Activated T-cell treated with anti-CD3 and anti-CD28 coated beads for 24 hours (primary cell): ENCODE data around the gene MINDY4B.
A peak's percentile ranks its signal among the peaks of the same experiment; 100 is the strongest.

ENCODE experiments used
- DNase-seq: peaks from one replicate; pipeline ENCODE4 v3.0.0-alpha.2; 2020; ENCODE audit warnings: low read depth

Gene MINDY4B

GRCh38 chr3:150905339-150905738 is at the start of gene MINDY4B:
Gene MINDY4B, minus strand, starts transcription at chr3:150905439. Its CDS starts 0 bp downstream, at chr3:150905439.
- DNase-seq: no peak

- no peak for DNase-seq
Measured at GRCh38 chr3:150951923-150952322, 46.7 kb upstream of the MINDY4B start.

- DNase-seq: no peak
Measured at GRCh38 chr3:150945226-150946032, 40.2 kb upstream of the MINDY4B start.

GRCh38 chr3:150942221-150942620 is 37.0 kb upstream of the MINDY4B start:
- no peak for DNase-seq

GRCh38 chr3:150936693-150937092 is 31.5 kb upstream of the MINDY4B start:
- no peak for DNase-seq

GRCh38 chr3:150933473-150933995 is 28.3 kb upstream of the MINDY4B start:
- no peak for DNase-seq

GRCh38 chr3:150931745-150932144 is 26.5 kb upstream of the MINDY4B start:
- DNase-seq: no peak

- no peak for DNase-seq
Measured at GRCh38 chr3:150930839-150931238, 25.6 kb upstream of the MINDY4B start.

- DNase-seq: no peak
Measured at GRCh38 chr3:150928234-150928633, 23.0 kb upstream of the MINDY4B start.

- no peak for DNase-seq
Measured at GRCh38 chr3:150926328-150926727, 21.1 kb upstream of the MINDY4B start.

GRCh38 chr3:150925751-150926201 is 20.5 kb upstream of the MINDY4B start:
- DNase-seq: peak; percentile 35

GRCh38 chr3:150922611-150923010 is 17.4 kb upstream of the MINDY4B start:
- no peak for DNase-seq

- no peak for DNase-seq
Measured at GRCh38 chr3:150921209-150921608, 16.0 kb upstream of the MINDY4B start.

- no peak for DNase-seq
Measured at GRCh38 chr3:150920236-150920635, 15.0 kb upstream of the MINDY4B start.

GRCh38 chr3:150917951-150918350 is 12.7 kb upstream of the MINDY4B start:
- DNase-seq: no peak

- DNase-seq: no peak
Measured at GRCh38 chr3:150913133-150913922, 8.1 kb upstream of the MINDY4B start.

GRCh38 chr3:150912501-150912900 is 7.3 kb upstream of the MINDY4B start:
- no peak for DNase-seq

GRCh38 chr3:150911771-150912170 is 6.5 kb upstream of the MINDY4B start:
- DNase-seq: no peak

GRCh38 chr3:150906461-150906860 is 1.2 kb upstream of the MINDY4B start:
- DNase-seq: no peak

- DNase-seq: no peak
Measured at GRCh38 chr3:150905746-150906145, 507 bp upstream of the MINDY4B start.

- no peak for DNase-seq
Measured at GRCh38 chr3:150902988-150903387, 2.3 kb downstream of the MINDY4B start.

GRCh38 chr3:150901793-150902192 is 3.4 kb downstream of the MINDY4B start:
- no peak for DNase-seq

GRCh38 chr3:150899141-150899540 is 6.1 kb downstream of the MINDY4B start:
- no peak for DNase-seq
